ENCODE results near the gene MKLN1.
"Not testable (repeated sequence)": the region's sequence is repeated elsewhere in the genome, so short reads cannot be mapped to it uniquely, and the experiment has no call there.

The MKLN1 gene

DNA sequence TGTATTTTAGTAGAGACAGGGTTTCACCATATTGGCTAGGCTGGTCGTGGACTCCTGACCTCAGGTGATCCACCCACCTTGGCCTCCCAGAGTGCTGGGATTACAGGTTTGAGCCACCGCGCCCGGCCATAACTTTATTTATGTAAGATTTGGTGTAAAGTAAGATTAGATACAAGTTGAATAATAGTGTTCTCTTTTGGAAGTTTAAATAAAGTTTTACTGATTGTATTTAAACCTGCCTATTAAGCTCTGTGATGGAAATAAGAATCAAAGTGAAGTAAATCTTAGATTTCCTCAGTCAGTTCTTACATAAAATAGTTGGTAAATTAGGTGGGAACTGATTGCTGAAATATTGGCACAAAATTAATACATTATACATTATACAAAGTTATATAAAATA is 86.0 kb downstream of the MKLN1 start:
- Histone ChIP-seq H4K20me1 (no peaks in the 10 kb centered on the region), H3K27ac (no peak overlapping the region), H3K4me1 (no peaks in the 10 kb centered on the region), H3K4me2 (no peak overlapping the region), H3K27me3 (no peaks in the 10 kb centered on the region), H3K4me3 (no peak overlapping the region), H3K9me3 (no peaks in the 10 kb centered on the region), H3K9ac (no peak overlapping the region), H3K36me3 (peaks cover 74% of the 10 kb centered on the region)
- no peak for TF ChIP-seq Cebpa-rat (IDR thresholded peaks at IDR 0.05)

DNA sequence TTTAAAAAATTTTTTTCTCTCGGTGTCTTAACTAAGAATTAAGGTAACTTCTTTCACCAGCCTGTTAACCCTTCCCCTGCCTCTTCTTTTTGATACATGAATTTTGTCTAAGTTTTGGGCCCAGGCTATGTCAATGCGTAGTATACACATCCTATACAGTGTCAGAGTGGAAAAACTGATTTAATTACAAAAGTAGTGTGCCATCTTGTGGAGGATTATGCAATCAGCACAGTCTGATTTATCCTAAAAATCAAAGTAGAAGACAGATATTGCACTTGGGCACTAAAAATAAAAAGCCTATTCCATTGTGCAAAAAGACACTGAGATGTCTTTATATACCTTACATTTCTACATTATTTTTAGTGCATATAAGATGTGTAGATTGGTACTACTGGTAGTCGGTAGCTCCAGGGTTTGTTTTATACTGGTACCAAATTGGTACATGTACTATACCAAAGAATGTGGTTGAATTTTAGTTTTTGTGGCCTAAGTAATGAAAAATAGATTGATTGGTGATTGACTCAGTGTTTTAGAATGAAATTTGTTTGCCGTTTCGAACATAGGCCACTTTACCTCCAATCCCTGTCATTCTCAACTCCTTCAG is 96.6 kb downstream of the MKLN1 start:
- no peak overlapping the region for H3K4me3 ChIP-seq
- H3K9me3 ChIP-seq, result no peaks in the 10 kb centered on the region
- H3K4me2 ChIP-seq, result no peak overlapping the region
- peaks cover 34% of the 10 kb centered on the region for H4K20me1 ChIP-seq
- no peak overlapping the region for H3K9ac ChIP-seq
- H3K4me1 ChIP-seq, result no peaks in the 10 kb centered on the region
- peaks cover 31% of the 10 kb centered on the region for H3K36me3 ChIP-seq
- no peaks in the 10 kb centered on the region for H3K27me3 ChIP-seq
- peak; percentile 29; the same call in 1 of the 2 replicates for TF ChIP-seq Cebpa-rat (IDR thresholded peaks at IDR 0.05)
- H3K27ac ChIP-seq, result no peak overlapping the region

DNA sequence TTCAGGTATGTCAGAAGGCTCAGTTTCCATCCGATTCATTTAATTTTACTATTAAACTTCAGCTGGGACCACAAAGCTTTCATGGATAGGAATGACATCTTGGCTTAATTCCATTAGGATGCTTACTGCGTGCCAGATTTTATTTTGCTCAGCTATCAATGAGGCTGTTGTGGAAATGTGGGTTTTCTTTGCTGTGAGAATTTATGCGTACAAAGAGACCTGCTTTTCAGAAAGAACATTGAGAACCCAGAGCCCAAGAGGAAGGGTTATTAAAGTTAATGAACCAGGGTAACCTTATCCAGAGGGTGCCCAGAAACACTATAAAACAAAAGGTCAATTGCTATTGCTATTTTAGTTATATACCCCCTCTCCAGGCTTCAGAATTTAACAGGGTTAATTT is 98.3 kb downstream of the MKLN1 start:
- TF ChIP-seq Cebpa-rat (IDR thresholded peaks at IDR 0.05), result no peak
- H3K4me1 ChIP-seq, result no peaks in the 10 kb centered on the region
- H3K4me3 ChIP-seq, result no peak overlapping the region
- H3K4me2 ChIP-seq, result no peak overlapping the region
- H4K20me1 ChIP-seq, result peaks cover 34% of the 10 kb centered on the region
- no peaks in the 10 kb centered on the region for H3K9me3 ChIP-seq
- H3K27me3 ChIP-seq, result no peaks in the 10 kb centered on the region
- peaks cover 40% of the 10 kb centered on the region for H3K36me3 ChIP-seq
- no peak overlapping the region for H3K9ac ChIP-seq
- no peak overlapping the region for H3K27ac ChIP-seq

DNA sequence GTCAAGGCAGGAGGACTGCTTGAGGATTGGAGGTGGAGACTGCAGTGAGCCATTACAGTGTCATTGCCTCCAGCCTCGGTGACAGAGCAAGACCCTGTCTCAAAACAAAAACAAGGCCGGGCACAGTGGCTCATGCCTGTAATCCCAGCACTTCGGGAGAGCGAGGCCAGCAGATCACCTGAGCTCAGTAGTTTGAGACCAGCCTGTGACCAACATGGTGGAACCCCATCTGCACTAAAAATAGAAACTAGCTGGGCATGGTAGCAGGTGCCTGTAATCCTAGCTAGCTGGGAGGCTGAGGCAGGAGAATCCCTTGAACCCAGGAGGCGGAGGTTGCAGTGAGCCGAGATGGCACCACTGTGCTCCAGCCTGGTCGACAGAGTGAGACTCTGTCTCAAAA is 103.2 kb downstream of the MKLN1 start:
- not testable (repeated sequence) for H3K4me1 ChIP-seq, H3K27me3 ChIP-seq, H3K4me2 ChIP-seq, H3K4me3 ChIP-seq, H3K27ac ChIP-seq, H3K9ac ChIP-seq, H3K9me3 ChIP-seq, H4K20me1 ChIP-seq
- H3K36me3 ChIP-seq, result peaks cover 75% of the 10 kb centered on the region

DNA sequence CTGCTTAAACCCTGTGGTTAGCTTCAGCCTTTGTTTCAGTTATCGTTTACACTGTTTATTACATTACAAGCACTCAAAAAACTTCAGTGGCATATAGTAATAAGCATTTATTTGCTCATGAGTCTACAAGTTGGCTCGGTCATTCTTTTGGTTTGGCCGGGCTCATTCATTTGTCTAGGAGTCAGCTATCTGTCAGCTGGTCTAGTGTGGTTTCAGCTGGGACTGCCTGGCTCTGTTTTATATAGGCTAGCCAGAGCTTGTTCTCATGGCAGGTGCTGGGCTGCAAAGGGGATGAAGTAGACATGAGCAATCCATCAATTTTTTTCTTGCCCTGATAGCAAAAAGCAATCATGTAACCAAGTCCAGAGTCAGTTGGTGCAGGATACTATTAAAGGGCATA is 103.6 kb downstream of the MKLN1 start:
- Histone ChIP-seq H4K20me1 (0 out of 2 replicates have a peak, but pooled peaks cover 5% of the 10 kb centered on the region), H3K9me3 (no peaks in the 10 kb centered on the region), H3K27ac (no peak overlapping the region), H3K4me1 (no peaks in the 10 kb centered on the region), H3K4me2 (no peak overlapping the region), H3K4me3 (no peak overlapping the region), H3K9ac (no peak overlapping the region), H3K27me3 (no peaks in the 10 kb centered on the region), H3K36me3 (peaks cover 77% of the 10 kb centered on the region)
- TF ChIP-seq Cebpa-rat (IDR thresholded peaks at IDR 0.05), result no peak

DNA sequence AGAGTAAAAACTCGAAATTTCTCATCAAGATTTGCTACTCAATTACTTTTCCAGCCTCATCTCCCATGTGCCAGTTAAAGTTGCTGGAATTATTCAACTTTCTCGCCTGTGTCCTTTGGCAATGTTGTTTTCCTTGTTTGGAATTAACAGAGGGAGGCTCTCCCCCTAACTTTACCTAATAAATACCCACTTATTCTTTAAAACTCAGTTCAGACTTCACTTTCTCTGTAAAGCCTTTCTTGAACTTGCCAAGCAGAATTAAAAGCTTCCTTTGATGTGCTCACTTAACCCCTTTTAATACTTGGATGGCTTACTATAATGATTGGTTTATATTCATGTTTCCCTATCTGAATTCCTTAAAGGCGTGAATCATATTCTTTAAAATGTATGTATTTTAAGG is 104.1 kb downstream of the MKLN1 start:
- Histone ChIP-seq H3K36me3 (peaks cover 77% of the 10 kb centered on the region), H3K9ac (no peak overlapping the region), H3K4me3 (no peak overlapping the region), H3K4me2 (no peak overlapping the region), H3K9me3 (no peaks in the 10 kb centered on the region), H4K20me1 (no peaks in the 10 kb centered on the region), H3K4me1 (no peaks in the 10 kb centered on the region), H3K27me3 (no peaks in the 10 kb centered on the region), H3K27ac (no peak overlapping the region)
- TF ChIP-seq Cebpa-rat (IDR thresholded peaks at IDR 0.05), result no peak

DNA sequence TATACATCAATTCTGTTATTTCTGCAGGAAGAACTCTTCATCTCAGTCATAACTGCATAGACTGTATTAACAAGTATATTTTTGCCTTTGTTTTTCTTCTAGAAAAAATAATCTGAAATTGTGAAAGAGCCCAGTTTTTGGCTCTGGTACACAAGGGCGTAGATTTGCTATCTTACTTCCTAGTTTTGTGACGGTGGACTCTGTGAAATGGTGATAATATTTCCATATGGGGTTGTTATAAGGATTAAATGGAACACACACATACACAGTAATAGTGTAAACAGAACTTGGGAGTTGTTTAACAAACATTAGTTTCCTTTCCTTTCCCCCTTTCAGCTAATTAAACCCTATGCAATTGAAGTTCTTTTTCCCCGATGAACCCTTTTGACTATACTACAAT is 108.7 kb downstream of the MKLN1 start:
- no peaks in the 10 kb centered on the region for H4K20me1 ChIP-seq
- H3K27me3 ChIP-seq, result no peaks in the 10 kb centered on the region
- TF ChIP-seq Cebpa-rat (IDR thresholded peaks at IDR 0.05), result no peak
- H3K27ac ChIP-seq, result no peak overlapping the region
- no peak overlapping the region for H3K4me3 ChIP-seq
- H3K9me3 ChIP-seq, result peaks cover 23% of the 10 kb centered on the region
- H3K4me2 ChIP-seq, result no peak overlapping the region
- no peaks in the 10 kb centered on the region for H3K4me1 ChIP-seq
- peaks cover 79% of the 10 kb centered on the region for H3K36me3 ChIP-seq
- no peak overlapping the region for H3K9ac ChIP-seq

DNA sequence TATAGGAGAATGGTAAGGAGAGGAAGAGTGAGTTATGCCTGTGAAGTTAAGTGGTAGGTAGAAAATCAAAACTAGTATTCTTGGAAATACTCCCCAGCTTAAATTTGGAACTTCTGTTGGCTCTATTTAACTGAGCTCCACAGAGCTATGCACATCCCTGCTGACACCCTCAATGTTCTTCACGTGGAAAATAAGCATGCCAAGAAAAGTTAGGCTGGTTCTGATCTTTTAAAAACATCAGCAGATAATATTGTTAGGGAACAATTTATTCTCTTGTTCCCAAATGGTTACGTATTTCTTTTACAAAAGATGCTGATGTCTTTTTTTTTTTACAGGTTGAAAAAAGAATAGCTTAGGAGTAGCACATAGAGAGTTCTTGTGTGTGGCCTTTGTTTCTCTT is 111.3 kb downstream of the MKLN1 start:
- no peak overlapping the region for H3K27ac ChIP-seq
- H3K36me3 ChIP-seq, result peaks cover 72% of the 10 kb centered on the region
- no peak overlapping the region for H3K4me3 ChIP-seq
- H3K27me3 ChIP-seq, result no peaks in the 10 kb centered on the region
- H4K20me1 ChIP-seq, result no peaks in the 10 kb centered on the region
- no peaks in the 10 kb centered on the region for H3K4me1 ChIP-seq
- H3K9ac ChIP-seq, result no peak overlapping the region
- peaks cover 23% of the 10 kb centered on the region for H3K9me3 ChIP-seq
- no peak overlapping the region for H3K4me2 ChIP-seq
- TF ChIP-seq Cebpa-rat (IDR thresholded peaks at IDR 0.05), result no peak

DNA sequence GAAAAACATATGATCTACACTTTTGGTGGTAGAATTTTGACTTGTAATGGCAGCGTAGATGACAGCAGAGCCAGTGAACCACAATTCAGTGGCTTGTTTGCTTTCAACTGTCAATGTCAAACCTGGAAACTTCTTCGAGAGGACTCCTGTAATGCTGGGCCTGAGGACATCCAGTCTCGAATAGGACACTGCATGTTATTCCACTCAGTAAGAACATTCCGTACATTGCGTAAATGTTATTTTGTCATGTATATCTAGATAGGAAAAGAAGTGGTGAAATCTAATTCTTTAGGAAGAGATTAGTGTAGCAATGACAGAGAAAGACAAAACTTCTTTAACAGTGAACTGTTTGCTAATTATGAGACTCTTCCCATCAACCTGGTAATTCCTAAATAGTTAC is 115.8 kb downstream of the MKLN1 start:
- no peak for TF ChIP-seq Cebpa-rat (IDR thresholded peaks at IDR 0.05)
- peaks cover 84% of the 10 kb centered on the region for H3K36me3 ChIP-seq
- no peak overlapping the region for H3K4me3 ChIP-seq
- no peak overlapping the region for H3K4me2 ChIP-seq
- H3K9ac ChIP-seq, result no peak overlapping the region
- H3K27ac ChIP-seq, result no peak overlapping the region
- H3K9me3 ChIP-seq, result peaks cover 23% of the 10 kb centered on the region
- H3K27me3 ChIP-seq, result no peaks in the 10 kb centered on the region
- no peaks in the 10 kb centered on the region for H4K20me1 ChIP-seq
- H3K4me1 ChIP-seq, result no peaks in the 10 kb centered on the region

DNA sequence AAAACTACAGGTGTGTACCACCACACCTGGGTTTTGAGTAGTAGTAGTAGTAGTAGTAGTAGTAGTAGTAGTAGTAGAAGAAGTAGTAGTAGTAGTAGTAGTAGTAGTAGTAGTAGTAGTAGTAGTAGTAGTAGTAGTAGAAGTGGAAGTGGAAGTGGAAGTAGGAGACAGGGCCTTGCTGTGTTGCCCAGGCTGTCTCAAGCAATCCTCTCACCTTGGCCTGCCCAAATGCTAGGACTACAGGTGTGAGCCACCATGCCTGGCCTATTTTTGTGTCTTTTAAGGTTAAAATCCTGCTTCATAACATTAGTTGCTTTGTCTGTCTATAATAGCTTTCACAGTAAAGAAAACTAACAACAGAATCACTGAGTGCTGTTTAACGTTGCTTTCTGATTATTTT is 117.0 kb downstream of the MKLN1 start:
- H3K9me3 ChIP-seq, result peaks cover 14% of the 10 kb centered on the region
- H3K9ac ChIP-seq, result no peak overlapping the region
- no peaks in the 10 kb centered on the region for H4K20me1 ChIP-seq
- H3K27me3 ChIP-seq, result no peaks in the 10 kb centered on the region
- H3K4me3 ChIP-seq, result no peak overlapping the region
- TF ChIP-seq Cebpa-rat (IDR thresholded peaks at IDR 0.05), result no peak
- no peak overlapping the region for H3K27ac ChIP-seq
- peaks cover 83% of the 10 kb centered on the region for H3K36me3 ChIP-seq
- no peaks in the 10 kb centered on the region for H3K4me1 ChIP-seq
- H3K4me2 ChIP-seq, result no peak overlapping the region

DNA sequence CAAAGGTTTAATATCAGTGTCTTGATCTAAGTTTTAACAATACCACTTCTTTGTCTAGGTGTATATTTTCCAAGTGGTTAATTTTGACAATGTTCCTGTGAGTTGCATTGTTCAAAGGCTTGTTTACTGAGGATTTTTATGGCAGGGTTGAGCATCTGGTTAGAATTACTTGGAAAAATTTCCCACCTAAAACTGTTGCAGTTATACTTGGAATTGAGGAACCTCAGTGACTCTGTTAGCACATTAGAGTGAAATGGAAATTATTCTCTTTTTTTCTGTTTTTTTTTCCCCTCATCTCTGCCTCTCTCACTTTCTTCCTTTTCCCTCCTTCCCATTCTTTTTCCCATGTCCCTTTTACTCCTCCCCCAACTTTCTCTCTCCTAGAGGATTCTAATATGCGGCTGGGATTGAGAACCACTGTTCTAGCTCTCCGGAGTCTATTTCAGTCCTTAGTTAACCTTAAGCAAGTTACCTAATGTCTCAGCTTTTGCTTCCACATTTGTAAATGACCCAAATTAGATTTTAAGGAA is 121.8 kb downstream of the MKLN1 start:
- no peak for TF ChIP-seq Cebpa-rat (IDR thresholded peaks at IDR 0.05)
- H3K9me3 ChIP-seq, result no peaks in the 10 kb centered on the region

More for the DNA sequence above, 121.8 kb downstream of the MKLN1 start:
- Histone ChIP-seq H3K9ac (no peak overlapping the region), H3K27ac (no peak overlapping the region), H3K36me3 (peaks cover 65% of the 10 kb centered on the region), H3K27me3 (no peaks in the 10 kb centered on the region), H3K4me2 (no peak overlapping the region), H3K4me3 (no peak overlapping the region), H4K20me1 (no peaks in the 10 kb centered on the region), H3K4me1 (peaks cover 3% of the 10 kb centered on the region; the same call in 1 of the 2 replicates)

Measured in BLaER1 (cell line).